Cardiac muscle cell (in vitro differentiated cells and primary cell): ENCODE results near the gene IL17B. TPM values are rescaled to one million over a fixed set of nuclear protein-coding genes. Genes with fewer than 3 reads are reported as not detected.

Experiments
- DNase-seq, 2 donors: peaks; one replicate each; pipeline versions ENCODE4 v3.0.0 to v3.0.0-alpha.2; 2010 to 2017; ENCODE audit warnings: low read depth in 1 of 2, low spot score in 1 of 2
- H3K27ac ChIP-seq: fragments of 200-600 bp; sonication (generic); 2 replicates; pipeline ENCODE4 v1.5.1; 2016
- H3K27me3 ChIP-seq: fragments of 200-600 bp; sonication (generic); 2 replicates; pipeline ENCODE4 v1.6.0; 2016; ENCODE audit warnings: control low read depth
- H3K36me3 ChIP-seq: fragments of 200-600 bp; sonication (generic); 2 replicates; pipeline ENCODE4 v1.5.1; 2016; ENCODE audit warnings: control low read depth
- H3K4me1 ChIP-seq: fragments of 200-600 bp; sonication (generic); 2 replicates; pipeline ENCODE4 v1.8.1; 2017; ENCODE audit warnings: low read depth, mild to moderate bottlenecking, mixed run types
- H3K4me3 ChIP-seq: fragments of 200-600 bp; sonication (generic); 2 replicates; pipeline ENCODE4 v1.5.1; 2016; ENCODE audit warnings: mild to moderate bottlenecking
- H3K9me3 ChIP-seq: fragments of 200-600 bp; sonication (generic); 2 replicates; pipeline ENCODE4 v1.5.1; 2017; ENCODE audit warnings: low read depth, mild to moderate bottlenecking, control low read depth
- CTCF ChIP-seq: IDR thresholded peaks from 2 replicates; pipeline ENCODE4 v1.5.1; 2012; ENCODE audit warnings: low read depth, mild to moderate bottlenecking, low read length
- polyA plus RNA-seq: library from polyadenylated mRNA; unstranded; fragments of >200 nt; fragmentation: Nextera tagmentation; extraction: Ambion mirVana; gene quantifications from 2 replicates; pipeline ENCODE4 v1.2.1, GENCODE V29; 2016
- total RNA-seq: library from RNA; depleted of rRNA; stranded (reverse); fragments of >200 nt; gene quantifications from 2 replicates; pipeline ENCODE4 v1.2.3, GENCODE V29; 2016

Gene IL17B, protein sequence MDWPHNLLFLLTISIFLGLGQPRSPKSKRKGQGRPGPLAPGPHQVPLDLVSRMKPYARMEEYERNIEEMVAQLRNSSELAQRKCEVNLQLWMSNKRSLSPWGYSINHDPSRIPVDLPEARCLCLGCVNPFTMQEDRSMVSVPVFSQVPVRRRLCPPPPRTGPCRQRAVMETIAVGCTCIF
- total RNA-seq, result 6.4 and 9.0 TPM in 2 replicates
- polyA plus RNA-seq, result 3.9 and 5.8 TPM in 2 replicates

DNA sequence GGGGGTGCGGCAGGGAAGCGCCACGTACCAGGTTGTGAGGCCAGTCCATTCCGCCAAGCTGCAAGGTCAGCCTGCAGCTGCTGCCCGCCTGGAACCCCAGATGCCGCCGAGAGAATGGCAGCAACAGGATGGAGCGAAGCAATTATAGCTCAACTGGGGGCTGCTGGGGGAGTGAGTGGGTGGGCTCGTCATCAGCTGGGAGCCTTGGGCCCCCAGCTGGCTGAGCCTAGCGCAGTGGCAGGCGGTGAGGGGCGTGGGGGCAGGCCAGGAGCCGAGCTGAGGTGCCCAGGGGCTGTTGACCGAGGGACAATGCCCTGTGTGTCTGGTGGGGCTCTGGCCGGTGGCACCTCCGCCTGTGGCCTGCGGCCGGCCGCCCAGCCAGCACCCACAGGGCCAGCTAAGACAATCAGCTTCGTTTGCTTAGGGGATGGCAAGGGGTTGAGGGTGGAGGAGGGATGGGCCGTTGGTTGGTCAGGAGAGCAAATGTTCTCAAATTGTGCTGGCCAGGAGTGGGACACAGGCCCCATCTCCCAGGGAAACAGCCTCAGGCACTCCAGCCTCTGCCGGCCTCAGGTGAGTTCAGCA is at the start of gene IL17B:
IL17B (minus strand) TSS at position 116 of the 585 bp plus-strand sequence; CDS start at position 49, 67 bp downstream.
- H3K9me3 ChIP-seq, result no peaks in the 10 kb centered on the region
- no peak within 1 kb of the TSS for H3K4me3 ChIP-seq
- H3K27me3 ChIP-seq, result no peaks in the 10 kb centered on the region
- peak within 1 kb of the TSS; percentile 99 for H3K27ac ChIP-seq
- H3K36me3 ChIP-seq, result no peaks in the 10 kb centered on the region
- peaks cover 34% of the 10 kb centered on the region for H3K4me1 ChIP-seq
- no peak for DNase-seq
- TF ChIP-seq CTCF, result no peak

DNA sequence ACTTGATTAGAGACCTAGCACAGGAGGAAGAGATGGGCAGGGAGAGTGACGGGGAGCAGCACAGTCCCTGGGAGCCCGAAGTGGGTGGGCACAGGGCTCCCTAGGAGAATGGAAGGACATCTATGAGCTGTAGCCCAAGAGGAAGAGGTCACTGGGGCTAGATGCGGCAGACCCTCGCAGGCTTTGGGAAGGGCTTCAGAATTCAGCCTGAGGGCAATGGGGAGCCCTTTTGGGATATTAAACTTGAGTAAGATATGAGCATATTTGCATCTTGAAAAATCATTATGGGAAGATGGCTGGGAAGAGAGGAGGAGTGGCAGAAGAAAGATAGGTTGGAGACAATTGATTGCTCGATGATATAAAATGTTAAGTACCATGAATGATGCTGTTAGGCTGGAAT is 48.9 kb upstream of the IL17B start:
- no peaks in the 10 kb centered on the region for H3K9me3 ChIP-seq
- H3K27me3 ChIP-seq, result no peaks in the 10 kb centered on the region
- no peak overlapping the region for H3K4me3 ChIP-seq
- H3K4me1 ChIP-seq, result peaks cover 43% of the 10 kb centered on the region
- H3K27ac ChIP-seq, result peak overlapping the region; percentile 100
- no peak for TF ChIP-seq CTCF
- H3K36me3 ChIP-seq, result peaks cover 23% of the 10 kb centered on the region
- DNase-seq, result no peak

DNA sequence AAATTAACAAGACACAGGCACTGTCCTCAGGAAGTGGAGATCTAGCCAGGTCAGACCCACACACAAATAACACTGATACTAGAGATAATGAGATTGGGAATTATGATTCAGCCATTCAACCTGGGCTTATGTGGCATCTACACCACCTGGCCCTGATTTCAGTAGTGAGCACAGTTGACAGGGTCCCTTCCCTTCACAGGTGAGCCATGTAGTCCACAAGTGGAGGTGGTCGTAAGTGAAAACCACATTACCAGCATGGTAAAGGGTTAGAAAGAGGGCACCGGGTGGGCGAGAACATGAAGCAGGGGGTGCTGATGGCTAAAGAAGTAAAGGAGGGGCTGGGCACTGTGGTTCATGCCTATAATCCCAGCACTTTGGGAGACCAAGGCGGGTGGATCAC is 48.3 kb upstream of the IL17B start:
- H3K27ac ChIP-seq, result peak overlapping the region; percentile 100
- peaks cover 46% of the 10 kb centered on the region for H3K4me1 ChIP-seq
- peaks cover 24% of the 10 kb centered on the region for H3K36me3 ChIP-seq
- H3K27me3 ChIP-seq, result no peaks in the 10 kb centered on the region
- no peaks in the 10 kb centered on the region for H3K9me3 ChIP-seq
- no peak for DNase-seq
- H3K4me3 ChIP-seq, result no peak overlapping the region
- TF ChIP-seq CTCF, result no peak

DNA sequence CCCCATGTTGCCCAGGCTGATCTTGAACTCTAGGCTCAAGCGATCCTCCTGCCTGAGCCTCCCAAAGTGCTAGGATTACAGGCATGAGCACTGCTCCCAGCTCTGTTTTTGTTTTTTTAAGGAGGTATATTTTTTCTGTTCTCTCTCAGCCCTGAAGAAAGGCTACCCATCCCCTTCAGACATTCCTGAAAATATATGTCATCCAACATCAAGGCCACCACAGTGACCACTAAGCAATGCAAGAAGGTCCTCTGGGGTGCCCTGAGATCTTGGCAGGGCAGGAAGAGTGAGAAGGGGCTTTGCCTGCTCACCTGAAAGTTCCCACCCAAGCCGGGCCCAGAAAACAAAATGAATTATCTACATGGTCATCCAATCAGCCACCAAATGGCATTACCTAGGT is 47.8 kb upstream of the IL17B start:
- peaks cover 50% of the 10 kb centered on the region for H3K4me1 ChIP-seq
- no peak overlapping the region for H3K4me3 ChIP-seq
- H3K27me3 ChIP-seq, result no peaks in the 10 kb centered on the region
- DNase-seq, result no peak
- H3K36me3 ChIP-seq, result peaks cover 24% of the 10 kb centered on the region
- peak overlapping the region; percentile 100 for H3K27ac ChIP-seq
- TF ChIP-seq CTCF, result no peak
- no peaks in the 10 kb centered on the region for H3K9me3 ChIP-seq

DNA sequence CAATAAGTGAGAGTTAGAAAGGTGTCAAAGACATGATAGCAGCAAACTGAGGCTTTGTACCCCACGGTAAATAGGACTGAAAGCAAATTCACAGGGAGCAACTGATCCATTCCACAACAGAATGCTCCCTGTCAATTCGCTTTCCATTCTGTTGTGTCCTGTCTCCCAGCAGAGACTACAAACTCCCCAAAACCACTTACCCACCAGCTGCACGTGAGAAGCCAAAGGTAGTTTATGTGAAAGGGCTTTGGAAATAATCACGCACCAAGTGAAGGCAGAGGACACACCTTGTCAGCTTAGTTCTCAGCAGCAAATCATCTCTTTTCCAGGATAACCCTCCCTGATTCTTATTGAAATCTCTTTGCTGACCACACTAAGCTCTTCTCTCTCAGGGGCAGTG is 46.6 kb upstream of the IL17B start:
- Histone ChIP-seq H3K27ac (peak overlapping the region; percentile 100), H3K36me3 (peaks cover 22% of the 10 kb centered on the region), H3K27me3 (no peaks in the 10 kb centered on the region), H3K4me3 (peak overlapping the region; percentile 37), H3K4me1 (peaks cover 62% of the 10 kb centered on the region), H3K9me3 (no peaks in the 10 kb centered on the region)
- no peak for TF ChIP-seq CTCF
- no peak for DNase-seq
